22Rv1 (cell line): ENCODE data around the gene RNU6-9.

Experiments
- ZFX ChIP-seq: fragments of 450-650 bp; IDR thresholded peaks from 2 replicates; pipeline ENCODE4 v1.6.1; 2017; ENCODE audit warnings: antibody characterized with exemption, borderline replicate concordance
- TF ChIP-seq, protein P1 (sequence below): fragments of 450-650 bp; IDR thresholded peaks from 2 replicates; pipeline ENCODE4 v1.5.1; 2017; ENCODE audit warnings: mild to moderate bottlenecking

DNA sequence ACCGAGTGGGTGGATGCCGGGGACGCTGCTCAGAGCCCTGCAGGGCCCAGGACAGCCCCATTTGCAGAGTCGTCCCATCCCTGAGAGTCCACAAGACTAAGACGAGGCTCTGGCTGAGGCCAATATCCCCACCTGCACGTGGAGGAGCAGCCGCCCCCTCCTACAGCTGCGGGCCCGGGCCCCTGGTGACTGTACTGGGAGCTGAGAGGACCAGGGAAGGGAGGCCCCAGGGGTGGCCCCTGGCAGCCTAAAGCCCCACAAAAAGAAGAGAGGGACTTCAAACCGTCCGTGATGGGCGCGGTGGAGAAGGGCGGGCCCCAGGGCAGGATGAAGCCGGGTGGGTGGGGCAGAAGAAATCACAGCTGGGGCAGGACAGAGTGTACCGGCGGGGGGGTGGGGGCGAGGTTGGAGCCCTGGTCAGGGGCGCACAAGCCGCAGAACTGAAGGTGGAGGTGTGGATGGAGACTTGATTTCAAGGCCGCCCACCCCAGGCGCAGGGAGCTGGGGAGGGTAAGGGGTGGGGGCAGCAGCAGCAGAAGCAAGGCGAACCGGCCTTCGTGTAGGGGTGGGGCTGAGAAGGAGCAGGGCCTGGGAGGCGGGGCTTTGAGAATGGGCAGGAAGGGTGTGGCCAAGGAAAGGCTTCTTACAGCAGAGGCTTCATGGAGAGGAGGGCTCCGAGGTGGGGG is 20.9 kb upstream of the RNU6-9 start:
- TF ChIP-seq, protein P1, sequence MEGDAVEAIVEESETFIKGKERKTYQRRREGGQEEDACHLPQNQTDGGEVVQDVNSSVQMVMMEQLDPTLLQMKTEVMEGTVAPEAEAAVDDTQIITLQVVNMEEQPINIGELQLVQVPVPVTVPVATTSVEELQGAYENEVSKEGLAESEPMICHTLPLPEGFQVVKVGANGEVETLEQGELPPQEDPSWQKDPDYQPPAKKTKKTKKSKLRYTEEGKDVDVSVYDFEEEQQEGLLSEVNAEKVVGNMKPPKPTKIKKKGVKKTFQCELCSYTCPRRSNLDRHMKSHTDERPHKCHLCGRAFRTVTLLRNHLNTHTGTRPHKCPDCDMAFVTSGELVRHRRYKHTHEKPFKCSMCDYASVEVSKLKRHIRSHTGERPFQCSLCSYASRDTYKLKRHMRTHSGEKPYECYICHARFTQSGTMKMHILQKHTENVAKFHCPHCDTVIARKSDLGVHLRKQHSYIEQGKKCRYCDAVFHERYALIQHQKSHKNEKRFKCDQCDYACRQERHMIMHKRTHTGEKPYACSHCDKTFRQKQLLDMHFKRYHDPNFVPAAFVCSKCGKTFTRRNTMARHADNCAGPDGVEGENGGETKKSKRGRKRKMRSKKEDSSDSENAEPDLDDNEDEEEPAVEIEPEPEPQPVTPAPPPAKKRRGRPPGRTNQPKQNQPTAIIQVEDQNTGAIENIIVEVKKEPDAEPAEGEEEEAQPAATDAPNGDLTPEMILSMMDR = no peak
- TF ChIP-seq ZFX = no peak
